Stimulated activated effector memory CD8-positive, alpha-beta T cell treated with anti-CD3 and anti-CD28 coated beads, Interleukin-12 subunit alpha, Interleukin-12 subunit beta, amount 100 ng/mL, for 72 hours (primary cell): ENCODE data around the gene KCNQ5.

ENCODE experiments used
- ATAC-seq: fragments of 150-1000 bp; cut with Tn5 transposase; 2 replicates; pipeline ENCODE4 v1.10.0; 2021
- DNase-seq, 2 donors: peaks; one replicate each; pipeline ENCODE4 v3.0.0; 2021 to 2022; ENCODE audit warnings: low spot score in 2 of 2
- H3K27ac Mint-ChIP-seq: one replicate; pipeline ENCODE4 v1.8.0; 2022; ENCODE audit warnings: mild to moderate bottlenecking, mixed read lengths
- H3K36me3 Mint-ChIP-seq: one replicate; pipeline ENCODE4 v1.8.0; 2022; ENCODE audit warnings: mild to moderate bottlenecking, mixed read lengths
- H3K4me1 Mint-ChIP-seq: one replicate; pipeline ENCODE4 v1.8.0; 2022; ENCODE audit warnings: mixed read lengths
- H3K4me3 Mint-ChIP-seq: one replicate; pipeline ENCODE4 v1.8.0; 2022; ENCODE audit warnings: mild to moderate bottlenecking, mixed read lengths
- H3K9me3 Mint-ChIP-seq: one replicate; pipeline ENCODE4 v1.8.0; 2022; ENCODE audit warnings: mixed read lengths

Gene KCNQ5

DNA sequence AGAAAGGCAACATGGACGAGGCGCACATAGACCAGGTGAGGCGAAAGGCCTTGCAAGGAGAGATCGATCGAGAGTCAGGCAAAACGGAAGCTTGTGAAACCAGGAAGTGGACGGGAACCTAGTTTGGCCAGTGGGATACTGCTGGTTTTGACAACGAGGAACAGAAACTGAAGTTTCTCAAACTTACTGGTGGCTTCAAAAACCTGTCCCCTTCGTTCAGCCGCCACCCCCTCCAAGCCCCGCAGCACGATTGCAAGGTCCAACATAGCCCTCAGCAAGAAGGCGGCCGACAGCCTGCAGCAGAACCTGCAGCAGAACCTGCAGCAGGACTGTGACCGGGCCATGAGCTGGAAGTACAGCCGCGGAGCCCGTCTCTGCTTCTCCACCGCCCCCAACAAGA lies 365.4 kb downstream of the KCNQ5 start:
- ATAC-seq, result no peak
- Mint-ChIP-seq H3K4me1 (no peaks in the 10 kb centered on the region), H3K36me3 (no peaks in the 10 kb centered on the region), H3K4me3 (no peak overlapping the region), H3K27ac (no peak overlapping the region), H3K9me3 (peaks cover 10% of the 10 kb centered on the region)
- no peak for DNase-seq

DNA sequence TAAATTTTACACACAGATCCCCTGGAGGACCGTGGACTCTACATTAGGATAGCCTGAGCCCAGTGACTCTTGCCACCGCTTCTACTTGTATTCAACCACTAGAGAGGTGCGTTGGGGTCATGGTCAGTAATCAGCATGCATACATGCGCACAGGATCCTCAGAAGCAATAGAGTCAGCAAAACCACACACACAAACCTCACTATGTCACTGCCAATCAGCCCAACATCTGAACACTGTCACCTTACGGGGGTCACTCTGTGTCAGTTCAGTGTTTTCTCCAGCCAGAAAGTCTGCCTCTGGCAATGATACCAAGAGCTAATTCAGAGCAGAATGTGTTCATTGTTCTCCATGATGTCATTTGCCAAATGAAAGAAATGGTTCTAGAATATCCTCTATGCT lies 378.1 kb downstream of the KCNQ5 start:
- no peaks in the 10 kb centered on the region for H3K4me1 Mint-ChIP-seq

DNA sequence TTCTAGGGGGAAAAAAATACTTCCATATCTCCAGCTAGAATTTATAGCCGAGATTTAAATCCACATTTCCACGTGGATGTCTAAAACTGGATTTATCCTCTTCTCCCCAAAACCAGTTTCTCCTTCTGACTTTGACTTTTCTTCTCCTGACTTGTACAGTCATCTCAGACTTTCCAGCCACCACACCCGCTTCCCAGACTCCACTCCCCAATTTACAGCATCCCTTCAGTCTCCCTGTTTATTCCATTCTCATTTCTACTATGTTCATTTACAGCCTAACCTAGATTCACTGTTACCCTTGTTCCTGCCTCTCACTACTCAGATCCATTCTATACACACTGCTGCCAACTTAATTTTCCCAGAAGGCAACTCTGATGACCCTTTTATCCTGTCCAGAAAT lies 378.6 kb downstream of the KCNQ5 start:
- no peak overlapping the region for H3K4me3 Mint-ChIP-seq
- no peak for ATAC-seq
- no peak overlapping the region for H3K27ac Mint-ChIP-seq
- H3K4me1 Mint-ChIP-seq, result no peaks in the 10 kb centered on the region
- H3K9me3 Mint-ChIP-seq, result no peaks in the 10 kb centered on the region
- no peaks in the 10 kb centered on the region for H3K36me3 Mint-ChIP-seq
- no peak for DNase-seq

More for the DNA sequence above, 378.1 kb downstream of the KCNQ5 start:
- H3K4me3 Mint-ChIP-seq, result no peak overlapping the region
- H3K9me3 Mint-ChIP-seq, result no peaks in the 10 kb centered on the region
- no peaks in the 10 kb centered on the region for H3K36me3 Mint-ChIP-seq
- no peak overlapping the region for H3K27ac Mint-ChIP-seq
- ATAC-seq (no peak), DNase-seq (no peak)

DNA sequence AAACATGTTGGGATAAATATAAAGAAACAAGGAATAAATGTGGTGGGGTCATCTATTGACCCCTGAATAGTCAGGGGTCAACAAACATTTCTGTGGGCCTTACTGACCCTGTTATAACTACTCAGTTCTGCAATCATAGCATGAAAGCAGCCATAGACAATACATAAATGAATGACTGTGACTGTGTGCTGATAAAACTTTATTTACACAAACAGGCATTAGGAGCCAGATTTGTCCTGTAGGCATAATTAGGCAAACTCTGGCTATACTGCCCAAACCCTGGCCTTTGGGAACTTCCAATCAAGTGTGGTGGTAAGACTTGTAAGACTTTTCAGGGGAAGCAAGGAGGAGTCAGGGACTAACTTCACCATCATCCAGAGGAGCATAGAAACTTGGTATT lies 380.7 kb downstream of the KCNQ5 start:
- Mint-ChIP-seq H3K27ac (no peak overlapping the region), H3K4me3 (no peak overlapping the region), H3K9me3 (no peaks in the 10 kb centered on the region), H3K4me1 (no peaks in the 10 kb centered on the region), H3K36me3 (no peaks in the 10 kb centered on the region)
- ATAC-seq (no peak), DNase-seq (no peak)

DNA sequence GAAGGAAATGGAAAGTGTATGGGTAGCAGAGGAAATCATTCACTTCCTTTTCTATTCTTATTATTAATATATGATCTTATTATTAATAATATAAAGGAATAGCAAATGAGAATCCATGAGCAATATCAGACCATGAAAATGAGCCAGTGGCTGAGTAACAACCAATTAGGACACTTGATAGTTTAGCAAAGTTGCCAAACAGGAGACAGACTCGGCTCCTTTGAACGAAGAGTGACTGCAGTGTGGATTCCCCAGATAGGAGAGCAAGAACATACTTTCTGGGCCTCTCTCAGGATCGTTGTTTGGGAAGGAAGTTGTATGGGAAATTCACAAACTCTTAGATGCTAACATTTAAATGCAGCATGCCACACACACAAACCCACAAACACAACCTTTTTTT lies 381.4 kb downstream of the KCNQ5 start:
- H3K36me3 Mint-ChIP-seq, result no peaks in the 10 kb centered on the region
- H3K4me3 Mint-ChIP-seq, result no peak overlapping the region
- no peak for ATAC-seq
- no peak overlapping the region for H3K27ac Mint-ChIP-seq
- no peaks in the 10 kb centered on the region for H3K9me3 Mint-ChIP-seq
- DNase-seq, result no peak
- H3K4me1 Mint-ChIP-seq, result no peaks in the 10 kb centered on the region

DNA sequence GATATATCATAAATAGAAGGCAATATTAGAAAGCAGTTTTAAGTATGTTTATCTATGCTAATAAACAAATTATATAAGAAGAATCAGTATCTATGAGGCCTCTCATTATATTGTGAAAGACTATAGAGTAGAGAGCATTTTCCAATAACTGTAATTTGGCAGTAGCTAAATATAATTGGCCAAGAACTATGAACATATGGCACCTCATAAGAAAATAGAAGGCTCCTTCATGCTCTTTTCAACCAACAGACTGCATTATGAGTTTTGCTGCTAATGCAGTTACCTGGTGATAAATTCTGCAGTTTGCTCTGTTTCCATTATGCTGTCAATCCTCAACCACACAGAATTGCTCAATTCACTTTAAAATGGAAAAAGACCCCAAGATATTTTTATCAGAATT lies 382.4 kb downstream of the KCNQ5 start:
- no peak overlapping the region for H3K4me3 Mint-ChIP-seq
- H3K9me3 Mint-ChIP-seq, result no peaks in the 10 kb centered on the region
- H3K4me1 Mint-ChIP-seq, result no peaks in the 10 kb centered on the region
- H3K36me3 Mint-ChIP-seq, result no peaks in the 10 kb centered on the region
- DNase-seq (no peak), ATAC-seq (no peak)
- H3K27ac Mint-ChIP-seq, result no peak overlapping the region

DNA sequence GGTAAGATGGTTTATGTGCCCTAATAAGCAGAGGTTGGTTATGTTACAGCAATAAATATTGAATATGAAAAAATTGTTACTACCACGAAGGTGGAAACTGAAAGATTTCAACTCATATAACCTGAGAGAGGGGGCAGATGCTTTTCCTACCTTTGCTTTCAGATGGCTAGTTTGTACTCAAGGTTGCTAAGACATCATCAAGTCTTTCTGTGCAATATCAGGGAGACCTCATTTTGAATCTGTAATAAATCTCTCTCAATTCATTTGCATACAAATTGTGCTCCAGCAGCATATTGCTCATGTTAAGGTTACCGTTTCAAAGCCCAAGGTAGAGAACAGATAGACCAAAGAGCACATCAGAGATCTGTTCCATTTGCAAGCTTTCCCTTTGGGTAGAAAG lies 383.0 kb downstream of the KCNQ5 start:
- no peak for ATAC-seq

DNA sequence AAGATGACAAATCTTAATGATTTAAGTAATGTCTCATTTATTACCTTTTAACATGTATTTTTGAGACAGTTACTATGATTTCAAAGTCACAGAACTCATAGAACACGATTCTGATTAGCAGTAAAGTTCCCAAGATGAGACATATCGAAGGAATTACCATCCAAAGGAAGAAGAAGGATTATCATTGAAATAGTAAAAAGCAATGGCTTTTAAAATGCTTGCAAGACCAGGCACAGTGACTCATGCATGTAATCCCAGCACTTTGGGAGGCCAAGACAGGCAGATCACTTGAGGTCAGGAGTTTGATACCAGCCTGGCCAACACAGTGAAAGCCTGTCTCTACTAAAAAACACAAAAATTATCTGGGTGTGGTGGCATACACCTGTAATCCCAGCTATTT lies 384.3 kb downstream of the KCNQ5 start:
- H3K4me1 Mint-ChIP-seq, result no peaks in the 10 kb centered on the region
- no peak overlapping the region for H3K27ac Mint-ChIP-seq
- no peak for ATAC-seq
- H3K4me3 Mint-ChIP-seq, result no peak overlapping the region
- no peak for DNase-seq
- no peaks in the 10 kb centered on the region for H3K36me3 Mint-ChIP-seq
- no peaks in the 10 kb centered on the region for H3K9me3 Mint-ChIP-seq

More for the DNA sequence above, 383.0 kb downstream of the KCNQ5 start:
- Mint-ChIP-seq H3K36me3 (no peaks in the 10 kb centered on the region), H3K4me3 (no peak overlapping the region), H3K9me3 (no peaks in the 10 kb centered on the region), H3K4me1 (no peaks in the 10 kb centered on the region), H3K27ac (no peak overlapping the region)
- no peak for DNase-seq

DNA sequence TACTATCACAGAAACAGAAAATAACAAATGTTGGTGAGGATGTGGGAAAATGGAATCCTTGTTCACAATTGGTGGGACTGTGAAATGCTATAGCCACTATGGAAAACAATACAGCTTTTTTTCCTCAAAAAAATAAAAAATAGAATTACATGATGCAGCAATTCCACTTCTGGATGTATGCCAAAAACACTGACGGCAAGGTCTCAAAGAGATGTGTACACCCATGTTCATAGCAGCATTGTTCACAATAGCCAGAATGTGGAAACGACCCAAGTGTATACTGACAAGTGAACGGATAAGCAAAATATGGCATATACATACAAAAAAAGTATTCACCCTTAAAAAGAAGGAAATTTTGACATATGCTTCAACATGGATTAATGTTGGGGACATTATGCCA lies 390.1 kb downstream of the KCNQ5 start:
- no peak overlapping the region for H3K4me3 Mint-ChIP-seq
- ATAC-seq, result no peak
- no peak overlapping the region for H3K27ac Mint-ChIP-seq
- H3K9me3 Mint-ChIP-seq, result no peaks in the 10 kb centered on the region
- no peak for DNase-seq
- H3K36me3 Mint-ChIP-seq, result no peaks in the 10 kb centered on the region
- no peaks in the 10 kb centered on the region for H3K4me1 Mint-ChIP-seq

DNA sequence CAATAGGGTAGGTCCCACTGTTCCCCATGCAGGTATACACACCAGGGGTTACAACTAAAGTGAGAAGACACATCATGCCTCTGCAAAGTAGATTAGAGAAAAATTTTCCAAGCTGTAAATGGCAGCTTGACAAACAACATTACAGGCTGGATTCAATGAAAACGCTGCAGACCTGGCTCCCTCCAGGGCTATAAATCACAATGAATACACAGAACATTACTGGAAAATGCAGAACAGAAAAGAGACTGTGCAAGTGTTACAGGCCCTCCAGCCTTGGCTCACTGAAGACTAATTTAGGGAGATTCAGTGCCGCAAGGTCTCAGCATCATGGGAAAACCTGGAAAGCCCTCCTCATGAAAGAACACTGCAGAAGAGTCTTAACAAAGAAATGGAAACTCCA lies 395.6 kb downstream of the KCNQ5 start:
- Mint-ChIP-seq H3K4me3 (no peak overlapping the region), H3K36me3 (no peaks in the 10 kb centered on the region), H3K27ac (no peak overlapping the region), H3K4me1 (no peaks in the 10 kb centered on the region), H3K9me3 (no peaks in the 10 kb centered on the region)
- ATAC-seq (no peak), DNase-seq (no peak)

DNA sequence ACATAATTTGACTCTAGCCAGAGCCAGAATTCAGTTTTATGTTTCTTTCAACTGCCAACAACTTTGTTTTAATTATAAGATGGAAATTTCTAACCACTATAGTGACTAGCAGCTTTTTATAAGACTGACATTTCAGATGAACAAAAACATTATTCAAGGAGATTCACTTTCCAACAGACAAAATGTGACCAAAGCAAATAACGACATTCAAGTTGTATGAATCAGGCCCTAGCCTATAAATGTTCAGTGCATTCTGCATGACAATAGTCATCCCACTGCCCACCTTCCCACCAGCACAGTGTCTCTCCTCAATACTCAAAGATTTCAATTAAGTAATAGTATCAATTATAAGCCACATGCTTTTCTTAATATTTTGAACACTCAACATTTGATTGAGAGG lies 402.7 kb downstream of the KCNQ5 start:
- no peak for DNase-seq
- no peak for ATAC-seq
- Mint-ChIP-seq H3K36me3 (no peaks in the 10 kb centered on the region), H3K4me3 (no peak overlapping the region), H3K27ac (no peak overlapping the region), H3K9me3 (no peaks in the 10 kb centered on the region), H3K4me1 (no peaks in the 10 kb centered on the region)

DNA sequence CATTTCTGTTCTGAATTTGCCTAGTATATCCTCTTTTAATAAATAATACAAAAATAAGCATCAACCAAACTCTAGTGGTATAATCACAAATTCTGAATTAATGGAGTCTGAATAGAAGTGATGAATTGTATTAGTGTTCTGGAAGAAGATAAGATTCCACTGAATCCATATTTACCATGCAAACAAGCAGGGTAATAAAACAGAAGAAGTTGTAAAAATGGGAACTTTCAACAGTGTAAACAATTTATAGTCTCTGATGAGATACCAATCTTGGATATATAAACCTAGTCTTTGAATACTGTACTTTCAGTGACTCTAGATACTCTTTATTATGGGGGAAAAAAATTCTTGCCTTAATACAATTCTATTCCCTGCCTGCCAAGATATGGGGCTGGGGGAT lies 405.8 kb downstream of the KCNQ5 start:
- DNase-seq (no peak), ATAC-seq (no peak)
- H3K4me1 Mint-ChIP-seq, result no peaks in the 10 kb centered on the region
- no peak overlapping the region for H3K27ac Mint-ChIP-seq
- no peaks in the 10 kb centered on the region for H3K9me3 Mint-ChIP-seq
- no peaks in the 10 kb centered on the region for H3K36me3 Mint-ChIP-seq
- no peak overlapping the region for H3K4me3 Mint-ChIP-seq

DNA sequence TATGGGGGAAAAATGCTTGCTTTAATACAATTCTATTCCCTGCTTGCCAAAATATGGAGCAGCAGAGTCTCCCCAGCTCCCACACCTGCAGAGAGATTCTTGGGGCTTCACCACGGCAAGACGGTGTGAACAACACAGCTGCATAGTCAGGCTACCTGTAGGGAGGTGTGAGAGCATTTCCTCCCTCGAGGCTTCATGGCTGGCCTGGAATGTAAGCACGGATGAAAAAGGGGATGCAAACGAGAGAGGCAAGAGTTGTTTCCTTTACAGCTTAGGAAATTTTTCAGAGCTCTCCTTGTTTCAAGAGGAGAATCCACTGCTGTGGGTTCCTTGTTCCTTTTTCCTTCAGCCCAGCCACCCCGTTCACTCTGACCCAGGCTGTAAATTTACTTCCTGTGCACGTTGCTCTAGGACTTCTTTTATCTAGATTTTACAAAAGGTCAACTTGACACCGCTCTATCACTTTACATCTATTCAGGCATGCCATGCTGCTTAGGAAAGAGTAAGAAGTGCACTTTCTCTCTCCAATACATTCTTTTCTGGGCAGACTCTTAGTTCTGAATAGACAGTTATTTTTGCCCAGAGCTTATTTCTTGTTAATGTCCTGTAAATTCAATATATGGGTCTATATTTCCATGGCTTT lies 406.4 kb downstream of the KCNQ5 start:
- Mint-ChIP-seq H3K9me3 (no peaks in the 10 kb centered on the region), H3K27ac (no peak overlapping the region), H3K4me1 (no peaks in the 10 kb centered on the region), H3K4me3 (no peak overlapping the region), H3K36me3 (no peaks in the 10 kb centered on the region)
- DNase-seq (no peak), ATAC-seq (no peak)

DNA sequence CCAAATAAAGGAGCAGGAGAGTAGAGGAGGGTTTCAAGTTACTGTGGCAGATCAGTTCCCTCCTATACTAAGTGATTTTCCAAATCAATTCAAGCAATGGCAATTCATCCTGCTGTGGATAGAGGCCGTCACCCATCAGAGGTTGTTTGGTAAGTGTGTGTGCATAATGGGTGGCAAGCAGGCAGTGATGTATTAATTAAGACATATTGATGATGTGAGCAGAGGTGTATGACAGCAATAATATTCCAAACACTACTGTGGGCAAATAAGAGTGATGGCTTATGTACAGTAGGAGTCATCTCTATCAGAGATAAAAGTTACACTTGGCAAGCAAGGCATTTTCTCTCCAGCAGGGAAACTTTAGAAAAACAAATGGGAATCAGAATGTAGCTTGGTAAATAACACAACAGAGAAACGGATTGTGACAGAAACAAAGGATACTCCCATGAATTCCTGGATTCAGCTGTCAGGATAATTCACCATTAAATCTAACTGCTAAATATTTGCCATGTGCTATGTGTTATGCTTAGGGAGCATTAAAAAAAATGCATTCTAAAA lies 407.1 kb downstream of the KCNQ5 start:
- DNase-seq (no peak), ATAC-seq (no peak)
- Mint-ChIP-seq H3K9me3 (no peaks in the 10 kb centered on the region), H3K27ac (no peak overlapping the region), H3K4me3 (no peak overlapping the region), H3K36me3 (no peaks in the 10 kb centered on the region), H3K4me1 (no peaks in the 10 kb centered on the region)

DNA sequence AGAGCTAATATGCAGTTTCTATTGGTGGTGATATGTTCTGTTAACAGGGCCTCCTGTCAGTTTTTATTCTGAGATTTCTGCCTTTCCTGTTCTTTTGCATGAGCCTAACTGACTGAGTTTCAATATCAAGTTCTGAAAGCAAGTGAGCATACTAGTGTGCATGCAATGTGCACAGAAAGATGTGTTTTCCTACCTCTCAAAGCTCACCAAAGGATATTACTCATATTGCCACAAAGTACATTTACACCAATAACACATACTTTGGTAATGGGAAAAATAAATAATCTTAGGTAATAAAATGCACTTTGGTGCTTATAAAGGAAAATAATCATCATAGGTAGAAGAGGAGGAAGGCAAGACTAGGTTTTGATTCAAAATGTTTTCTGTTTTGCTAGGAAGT lies 408.4 kb downstream of the KCNQ5 start:
- no peak overlapping the region for H3K27ac Mint-ChIP-seq
- H3K4me3 Mint-ChIP-seq, result no peak overlapping the region

DNA sequence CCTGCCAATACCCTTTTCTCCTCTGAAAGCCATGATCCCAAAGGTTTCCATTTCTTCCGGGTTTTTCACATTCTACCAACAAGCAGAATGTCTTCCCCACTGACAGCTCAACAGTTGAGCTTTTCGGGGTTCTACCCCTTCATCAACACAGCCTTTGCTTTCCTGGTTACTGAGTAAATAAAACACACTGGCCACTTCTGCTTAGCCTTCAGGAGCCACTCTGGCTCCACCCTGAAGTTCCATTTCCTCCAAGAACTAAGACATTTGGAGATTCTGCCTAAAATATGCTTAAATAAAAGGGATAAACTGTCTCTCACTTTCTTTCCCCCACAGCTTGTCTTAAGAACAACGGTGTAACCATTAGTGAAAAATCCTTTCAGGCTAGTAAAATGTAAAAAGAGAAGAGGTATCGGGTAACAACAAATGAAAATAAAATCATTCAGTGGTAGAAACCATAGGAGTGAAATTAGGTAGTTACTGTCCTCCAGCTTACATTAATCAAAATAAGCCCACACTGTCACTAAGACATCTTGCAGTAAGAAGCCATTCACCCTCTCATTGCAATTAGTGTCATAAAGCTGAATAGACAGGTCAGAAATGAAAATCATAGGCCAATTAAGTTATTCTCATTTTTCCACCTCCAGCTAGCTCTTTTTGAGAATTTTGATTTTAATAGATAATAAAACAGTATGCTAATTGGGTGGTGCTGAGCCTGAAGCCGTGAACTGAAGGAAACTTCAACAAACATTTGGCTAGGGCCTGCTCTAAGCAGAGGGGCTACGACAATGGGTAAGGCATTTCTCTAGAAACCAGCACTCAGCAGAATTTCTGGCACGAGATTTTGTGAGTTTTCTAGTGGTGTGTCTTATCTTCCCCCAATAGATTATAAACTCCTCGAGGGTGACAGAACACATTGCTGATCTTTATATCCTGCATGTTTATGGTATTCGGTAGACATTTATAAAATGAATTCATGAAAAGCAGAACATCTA lies 409.2 kb downstream of the KCNQ5 start:
- Mint-ChIP-seq H3K9me3 (no peaks in the 10 kb centered on the region), H3K36me3 (no peaks in the 10 kb centered on the region), H3K4me3 (no peak overlapping the region), H3K27ac (no peak overlapping the region), H3K4me1 (no peaks in the 10 kb centered on the region)
- no peak for ATAC-seq
- DNase-seq, result no peak

More for the DNA sequence above, 408.4 kb downstream of the KCNQ5 start:
- Mint-ChIP-seq H3K36me3 (no peaks in the 10 kb centered on the region), H3K9me3 (no peaks in the 10 kb centered on the region), H3K4me1 (no peaks in the 10 kb centered on the region)
- DNase-seq (no peak), ATAC-seq (no peak)
